ENCODE results near the gene FCGR2B.

DNA sequence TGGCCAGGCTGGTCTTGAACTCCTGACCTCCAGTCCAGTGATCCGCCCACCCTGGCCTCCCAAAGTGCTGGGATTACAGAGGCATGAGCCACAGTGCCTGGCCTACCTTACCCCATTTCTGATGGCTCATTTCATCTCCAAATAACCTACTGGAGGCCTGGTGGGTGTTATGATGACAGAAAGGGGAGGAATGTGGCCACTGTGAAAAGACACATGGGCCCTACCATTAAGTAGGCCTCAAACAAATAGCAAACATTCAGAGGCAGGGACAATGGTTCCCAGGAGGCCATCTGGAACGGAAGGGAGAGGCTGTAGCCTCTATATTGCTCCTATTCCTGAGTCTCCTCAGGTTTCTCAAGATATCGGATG is 43.2 kb downstream of the FCGR2B start:
- TF ChIP-seq POLR2A (IDR thresholded peaks at IDR 0.05; ENCODE audit: low read length) (no peak), GATA1 (IDR thresholded peaks at IDR 0.05; ENCODE audit: low read depth, low read length) (no peak)

Measured in erythroblast (primary cell).